Kidney epithelial cell (primary cell): Measurements from ENCODE around the gene KANTR. TPM values are rescaled to one million over a fixed set of nuclear protein-coding genes. Genes with fewer than 3 reads are reported as not detected.

Source experiments
- DNase-seq: peaks from one replicate; pipeline ENCODE4 v3.0.0-alpha.2; 2010; ENCODE audit warnings: low read depth
- H3K27me3 ChIP-seq: 2 replicates; pipeline ENCODE4 v1.6.0; 2011; ENCODE audit warnings: low read length; ENCODE audit not compliant: control insufficient read depth, insufficient read depth
- H3K36me3 ChIP-seq: 2 replicates; pipeline ENCODE4 v1.5.1; 2011; ENCODE audit warnings: low read length; ENCODE audit not compliant: control insufficient read depth, insufficient read depth
- H3K4me3 ChIP-seq: 2 replicates; pipeline ENCODE4 v1.5.1; 2011; ENCODE audit warnings: low read depth, mild to moderate bottlenecking, control low read depth, low read length
- CTCF ChIP-seq: IDR thresholded peaks from 2 replicates; pipeline ENCODE4 v1.5.1; 2011; ENCODE audit warnings: mild to moderate bottlenecking, moderate library complexity, low read length, control low read depth, inconsistent platforms; ENCODE audit not compliant: insufficient read depth, poor library complexity, severe bottlenecking
- total RNA-seq: library from RNA; depleted of rRNA; stranded (reverse); fragments of >200 nt; gene quantifications from 2 replicates; pipeline ENCODE4 v1.2.3, GENCODE V29; 2015

The KANTR gene
- total RNA-seq, 1 donor from 2014 or later, result 5.0 TPM

- DNase-seq, result no peak
- Histone ChIP-seq H3K27me3 (no peaks in the 10 kb centered on the region), H3K36me3 (no peaks in the 10 kb centered on the region), H3K4me3 (peak overlapping the region; percentile 16)
- peak; percentile 60 for TF ChIP-seq CTCF
Observed at GRCh38 chrX:53093177-53093655, 726 bp upstream of the KANTR start.

GRCh38 chrX:53094582-53094905 lies 602 bp downstream of the KANTR start:
- TF ChIP-seq CTCF, result no peak
- no peak for DNase-seq

GRCh38 chrX:53095796-53096195 lies 1.9 kb downstream of the KANTR start:
- TF ChIP-seq CTCF, result no peak
- no peaks in the 10 kb centered on the region for H3K27me3 ChIP-seq
- no peak for DNase-seq
- no peak overlapping the region for H3K4me3 ChIP-seq
- no peaks in the 10 kb centered on the region for H3K36me3 ChIP-seq

More at GRCh38 chrX:53094582-53094905, 602 bp downstream of the KANTR start:
- Histone ChIP-seq H3K27me3 (no peaks in the 10 kb centered on the region), H3K4me3 (peak overlapping the region; percentile 65), H3K36me3 (no peaks in the 10 kb centered on the region)

GRCh38 chrX:53114864-53115549 lies 21.1 kb downstream of the KANTR start:
- DNase-seq, result no peak
- H3K36me3 ChIP-seq, result no peaks in the 10 kb centered on the region
- no peak overlapping the region for H3K4me3 ChIP-seq
- H3K27me3 ChIP-seq, result no peaks in the 10 kb centered on the region
- no peak for TF ChIP-seq CTCF

GRCh38 chrX:53115550-53115874 lies 21.6 kb downstream of the KANTR start:
- TF ChIP-seq CTCF, result no peak
- no peak overlapping the region for H3K4me3 ChIP-seq
- DNase-seq, result no peak

GRCh38 chrX:53116101-53116500 lies 22.2 kb downstream of the KANTR start:
- TF ChIP-seq CTCF, result no peak
- Histone ChIP-seq H3K36me3 (no peaks in the 10 kb centered on the region), H3K4me3 (no peak overlapping the region), H3K27me3 (no peaks in the 10 kb centered on the region)
- DNase-seq, result no peak

More at GRCh38 chrX:53115550-53115874, 21.6 kb downstream of the KANTR start:
- Histone ChIP-seq H3K36me3 (no peaks in the 10 kb centered on the region), H3K27me3 (no peaks in the 10 kb centered on the region)
